Endodermal cell (in vitro differentiated cells): Measurements from ENCODE around the gene ABHD14A. TPM values are rescaled to one million over a fixed set of nuclear protein-coding genes. Genes with fewer than 3 reads are reported as not detected.

ENCODE experiments used
- DNase-seq: peaks from one replicate; pipeline ENCODE4 v3.0.0-alpha.2; 2017
- H3K27ac ChIP-seq: 2 replicates; pipeline ENCODE4 v1.5.1; 2013; ENCODE audit warnings: mild to moderate bottlenecking, low read depth, low read length, moderate library complexity
- H3K27me3 ChIP-seq: 2 replicates; pipeline ENCODE4 v1.6.1; 2013; ENCODE audit warnings: mild to moderate bottlenecking, low read length, moderate library complexity; ENCODE audit not compliant: insufficient read depth, control insufficient read depth, poor library complexity, severe bottlenecking
- H3K36me3 ChIP-seq: 2 replicates; pipeline ENCODE4 v1.7.0; 2013; ENCODE audit warnings: mild to moderate bottlenecking, low read length, moderate library complexity; ENCODE audit not compliant: control insufficient read depth, insufficient read depth
- H3K4me1 ChIP-seq: one replicate; pipeline ENCODE4 v1.7.0; 2013; ENCODE audit warnings: low read length; ENCODE audit not compliant: control insufficient read depth, insufficient read depth
- H3K4me3 ChIP-seq: 2 replicates; pipeline ENCODE4 v1.5.1; 2013; ENCODE audit warnings: mild to moderate bottlenecking, low read length, moderate library complexity
- H3K9ac ChIP-seq: 2 replicates; pipeline ENCODE4 v1.6.1; 2013; ENCODE audit warnings: mild to moderate bottlenecking, low read length, moderate library complexity; ENCODE audit not compliant: poor library complexity, severe bottlenecking; ENCODE audit errors: extremely low read depth
- H3K9me3 ChIP-seq: 2 replicates; pipeline ENCODE4 v1.6.1; 2013; ENCODE audit warnings: mild to moderate bottlenecking, low read length, moderate library complexity; ENCODE audit not compliant: control insufficient read depth
- H3K27ac Mint-ChIP-seq: 2 replicates; pipeline ENCODE4 v1.8.0; 2020; ENCODE audit warnings: mixed read lengths
- H3K27me3 Mint-ChIP-seq: 2 replicates; pipeline ENCODE4 v1.8.0; 2021; ENCODE audit warnings: mild to moderate bottlenecking, mixed read lengths; ENCODE audit not compliant: insufficient read depth
- H3K36me3 Mint-ChIP-seq: 2 replicates; pipeline ENCODE4 v1.8.0; 2020; ENCODE audit warnings: low read depth, mixed read lengths
- H3K4me1 Mint-ChIP-seq: 2 replicates; pipeline ENCODE4 v1.8.0; 2020; ENCODE audit warnings: mixed read lengths
- H3K4me3 Mint-ChIP-seq: 2 replicates; pipeline ENCODE4 v1.8.0; 2020; ENCODE audit warnings: mild to moderate bottlenecking, moderate library complexity, mixed read lengths
- H3K9me3 Mint-ChIP-seq: 2 replicates; pipeline ENCODE4 v1.8.0; 2020; ENCODE audit warnings: mild to moderate bottlenecking, mixed read lengths
- WGBS, 2 experiments: methylation state at CpG; one replicate each; pipeline versions ENCODE4 v1.1.5 to v1.1.7; 2013; ENCODE audit warnings: missing lambda C conversion rate in 2 of 2, mixed read lengths in 1 of 2; ENCODE audit not compliant: insufficient coverage in 1 of 2, insufficient read length in 1 of 2; 5-methylcytosine and 5-hydroxymethylcytosine counted together
- total RNA-seq, 2 donors: library from RNA; stranded (reverse); fragmentation: NEBNext Ultra II Directional in 1 of 2; extraction: Animal tissue kit (Norgen Biotek cat#: 25700) in 1 of 2; gene quantifications; 2 replicates in 1 of 2; 3 replicates in 1 of 2; pipeline ENCODE4 v1.2.1, GENCODE V29; 2021
- TF ChIP-seq, protein P1 (sequence below): fragments of 200-600 bp; sonication (generic); conservative IDR thresholded peaks from 2 replicates; pipeline ENCODE4 v1.5.0; 2021; ENCODE audit warnings: antibody characterized with exemption, mild to moderate bottlenecking

Gene ABHD14A
- total RNA-seq, 2 donors from 2014 or later: 9.6 to 10.1 TPM

- Mint-ChIP-seq H3K4me3 (no peak overlapping the region), H3K9me3 (no peaks in the 10 kb centered on the region), H3K4me1 (peaks cover 5% of the 10 kb centered on the region), H3K27ac (no peak overlapping the region), H3K27me3 (no peaks in the 10 kb centered on the region), H3K36me3 (no peaks in the 10 kb centered on the region)
- H3K27me3 ChIP-seq: no peaks in the 10 kb centered on the region
- 92 to 95% methylated on average over 4 to 7 of the region's 7 CpGs for WGBS, 2 experiments
- peak overlapping the region; percentile 7 for H3K27ac ChIP-seq
- no peaks in the 10 kb centered on the region for H3K9me3 ChIP-seq
- TF ChIP-seq, protein P1, sequence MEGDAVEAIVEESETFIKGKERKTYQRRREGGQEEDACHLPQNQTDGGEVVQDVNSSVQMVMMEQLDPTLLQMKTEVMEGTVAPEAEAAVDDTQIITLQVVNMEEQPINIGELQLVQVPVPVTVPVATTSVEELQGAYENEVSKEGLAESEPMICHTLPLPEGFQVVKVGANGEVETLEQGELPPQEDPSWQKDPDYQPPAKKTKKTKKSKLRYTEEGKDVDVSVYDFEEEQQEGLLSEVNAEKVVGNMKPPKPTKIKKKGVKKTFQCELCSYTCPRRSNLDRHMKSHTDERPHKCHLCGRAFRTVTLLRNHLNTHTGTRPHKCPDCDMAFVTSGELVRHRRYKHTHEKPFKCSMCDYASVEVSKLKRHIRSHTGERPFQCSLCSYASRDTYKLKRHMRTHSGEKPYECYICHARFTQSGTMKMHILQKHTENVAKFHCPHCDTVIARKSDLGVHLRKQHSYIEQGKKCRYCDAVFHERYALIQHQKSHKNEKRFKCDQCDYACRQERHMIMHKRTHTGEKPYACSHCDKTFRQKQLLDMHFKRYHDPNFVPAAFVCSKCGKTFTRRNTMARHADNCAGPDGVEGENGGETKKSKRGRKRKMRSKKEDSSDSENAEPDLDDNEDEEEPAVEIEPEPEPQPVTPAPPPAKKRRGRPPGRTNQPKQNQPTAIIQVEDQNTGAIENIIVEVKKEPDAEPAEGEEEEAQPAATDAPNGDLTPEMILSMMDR: no peak
- H3K9ac ChIP-seq: no peak overlapping the region
- no peaks in the 10 kb centered on the region for H3K4me1 ChIP-seq
- no peaks in the 10 kb centered on the region for H3K36me3 ChIP-seq
- DNase-seq: no peak
- H3K4me3 ChIP-seq: no peak overlapping the region
These were observed 50.6 kb downstream of the ABHD14A start for GRCh38 chr3:52025453-52025852.

DNA sequence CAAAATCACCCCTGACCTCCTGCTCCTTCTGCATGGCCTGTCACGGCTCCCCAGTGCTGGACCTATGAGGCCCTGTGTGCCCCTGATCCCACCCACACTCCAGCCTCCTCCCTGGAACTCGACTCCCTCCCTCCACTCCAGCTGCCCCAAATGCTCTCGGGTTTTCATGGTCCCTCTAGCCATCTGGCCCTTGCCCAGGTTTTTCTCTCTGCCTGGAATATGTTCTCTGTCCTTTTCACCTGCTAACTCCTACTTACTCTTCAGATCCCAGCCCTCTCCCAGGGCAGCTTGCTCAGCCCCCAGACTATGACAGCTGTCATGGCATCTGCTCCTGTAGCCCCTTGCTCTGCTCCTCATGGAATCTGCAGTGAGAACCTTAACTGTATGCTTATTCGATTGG, 51.2 kb downstream of the ABHD14A start:
- TF ChIP-seq, protein P1: no peak
- no peaks in the 10 kb centered on the region for H3K27me3 ChIP-seq
- 87 to 90% methylated on average over 2 to 4 of the region's 4 CpGs for whole genome bisulfite sequencing, 2 experiments
- Mint-ChIP-seq H3K27me3 (no peaks in the 10 kb centered on the region), H3K4me3 (no peak overlapping the region), H3K27ac (no peak overlapping the region), H3K4me1 (peaks cover 5% of the 10 kb centered on the region), H3K9me3 (no peaks in the 10 kb centered on the region), H3K36me3 (no peaks in the 10 kb centered on the region)
- H3K9me3 ChIP-seq: no peaks in the 10 kb centered on the region
- H3K27ac ChIP-seq: peak overlapping the region; percentile 7
- H3K4me1 ChIP-seq: no peaks in the 10 kb centered on the region
- no peak overlapping the region for H3K9ac ChIP-seq
- no peaks in the 10 kb centered on the region for H3K36me3 ChIP-seq
- no peak overlapping the region for H3K4me3 ChIP-seq
- DNase-seq: no peak

DNA sequence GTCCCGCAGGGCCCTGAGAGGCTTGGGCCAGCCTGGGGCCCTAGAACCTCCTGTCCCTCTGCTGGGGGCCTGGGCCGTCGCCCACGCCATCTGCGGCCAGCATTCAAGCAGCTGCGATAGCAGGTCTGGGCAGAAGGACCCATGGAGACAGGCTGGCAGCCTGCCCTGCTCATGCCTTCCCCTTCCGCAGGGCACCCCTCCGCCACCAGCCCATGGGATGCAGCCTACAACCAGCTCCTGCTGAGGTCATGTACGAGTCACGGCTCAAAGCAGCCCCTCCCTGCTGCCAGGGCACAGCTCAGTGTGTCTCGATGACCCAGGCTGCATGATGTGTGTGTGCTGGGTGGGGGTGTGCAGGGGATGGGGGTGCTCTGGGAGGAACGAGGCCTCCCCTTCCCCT, 53.7 kb downstream of the ABHD14A start:
- no peak for DNase-seq
- no peak overlapping the region for H3K27ac ChIP-seq
- WGBS, 2 experiments: 92 to 98% methylated on average over 6 to 11 of the region's 12 CpGs
- Mint-ChIP-seq H3K27ac (no peak overlapping the region), H3K4me1 (no peaks in the 10 kb centered on the region), H3K36me3 (no peaks in the 10 kb centered on the region), H3K4me3 (no peak overlapping the region), H3K27me3 (no peaks in the 10 kb centered on the region), H3K9me3 (no peaks in the 10 kb centered on the region)
- H3K4me3 ChIP-seq: no peak overlapping the region
- no peaks in the 10 kb centered on the region for H3K4me1 ChIP-seq
- no peaks in the 10 kb centered on the region for H3K36me3 ChIP-seq
- H3K9ac ChIP-seq: no peak overlapping the region
- H3K9me3 ChIP-seq: no peaks in the 10 kb centered on the region
- TF ChIP-seq, protein P1: no peak
- H3K27me3 ChIP-seq: no peaks in the 10 kb centered on the region
